ENCODE results near the gene OR51B2.
"Not testable (repeated sequence)": the region's sequence is repeated elsewhere in the genome, so short reads cannot be mapped to it uniquely, and the experiment has no call there.

Gene OR51B2

GRCh38 chr11:5324197-5324596 lies at the start of gene OR51B2:
TSS of gene OR51B2 (minus strand) at chr11:5324297. CDS start at chr11:5324297, 0 bp downstream.
- no peak for DNase-seq

GRCh38 chr11:5369789-5370188 lies 45.7 kb upstream of the OR51B2 start:
- DNase-seq = no peak

- DNase-seq = no peak
Measured at GRCh38 chr11:5368502-5369043, 44.5 kb upstream of the OR51B2 start.

GRCh38 chr11:5367448-5368074 lies 43.5 kb upstream of the OR51B2 start:
- no peak for DNase-seq

GRCh38 chr11:5366856-5367255 lies 42.8 kb upstream of the OR51B2 start:
- DNase-seq = no peak

GRCh38 chr11:5366365-5366764 lies 42.3 kb upstream of the OR51B2 start:
- DNase-seq = not testable (repeated sequence)

- DNase-seq = no peak
Measured at GRCh38 chr11:5364214-5364613, 40.1 kb upstream of the OR51B2 start.

- no peak for DNase-seq
Measured at GRCh38 chr11:5363679-5364078, 39.6 kb upstream of the OR51B2 start.

GRCh38 chr11:5362017-5362625 lies 38.0 kb upstream of the OR51B2 start:
- DNase-seq = no peak

- not testable (repeated sequence) for DNase-seq
Measured at GRCh38 chr11:5356031-5356430, 31.9 kb upstream of the OR51B2 start.

- DNase-seq = no peak
Measured at GRCh38 chr11:5351208-5351607, 27.1 kb upstream of the OR51B2 start, which contains the start of gene OR51B6. TSS of gene OR51B6 (plus strand) at chr11:5351508. CDS start at chr11:5351508, 0 bp downstream.

- no peak for DNase-seq
Measured at GRCh38 chr11:5349550-5349949, 25.5 kb upstream of the OR51B2 start.

- DNase-seq = no peak
Measured at GRCh38 chr11:5348551-5349194, 24.6 kb upstream of the OR51B2 start.

GRCh38 chr11:5345831-5346230 lies 21.7 kb upstream of the OR51B2 start:
- DNase-seq = no peak

GRCh38 chr11:5343474-5344335 lies 19.6 kb upstream of the OR51B2 start, which contains the start of gene OR51B5:
TSS of gene OR51B5 (minus strand) at chr11:5343524. CDS start at chr11:5343524, 0 bp downstream.
- no peak for DNase-seq

- no peak for DNase-seq
Measured at GRCh38 chr11:5339771-5340322, 15.8 kb upstream of the OR51B2 start.

- DNase-seq = not testable (repeated sequence)
Measured at GRCh38 chr11:5337253-5337652, 13.2 kb upstream of the OR51B2 start.

- no peak for DNase-seq
Measured at GRCh38 chr11:5336331-5336730, 12.2 kb upstream of the OR51B2 start.

- DNase-seq = no peak
Measured at GRCh38 chr11:5335170-5335569, 11.1 kb upstream of the OR51B2 start.

- DNase-seq = no peak
Measured at GRCh38 chr11:5317292-5317691, 6.8 kb downstream of the OR51B2 start.

GRCh38 chr11:5313326-5314023 lies 10.6 kb downstream of the OR51B2 start:
- DNase-seq = not testable (repeated sequence)

- no peak for DNase-seq
Measured at GRCh38 chr11:5310423-5310822, 13.7 kb downstream of the OR51B2 start.
